ENCODE measurements around the gene CMKLR1.

GRCh38 chr12:108316176-108317086 is 22.7 kb downstream of the CMKLR1 start:
- TF ChIP-seq CTCF (IDR thresholded peaks at IDR 0.05; ENCODE audit: borderline replicate concordance, extremely low read depth, low read length, poor library complexity, severe bottlenecking) (no peak), EZH2 (IDR thresholded peaks at IDR 0.05; ENCODE audit: borderline replicate concordance, low read depth, low read length, severe bottlenecking) (no peak)

Measured in DND-41 (cell line).